ENCODE data around the gene DAB2IP. TPM values are rescaled to one million over a fixed set of nuclear protein-coding genes. Genes with fewer than 3 reads are reported as not detected.
A peak's percentile ranks its signal among the peaks of the same experiment; 100 is the strongest.

Gene DAB2IP
- total RNA-seq, 1 experiment from 2014 or later: 15.2 TPM

- peaks cover 13% of the 10 kb centered on the region for H3K4me1 ChIP-seq (ENCODE audit: insufficient read depth, low read length)
- H3K79me2 ChIP-seq (ENCODE audit: low read length): 0 out of 2 replicates have a peak, but pooled peaks cover 5% of the 10 kb centered on the region
- H3K36me3 ChIP-seq (ENCODE audit: low read depth, low read length): no peaks in the 10 kb centered on the region
- peak; percentile 60 for DNase-seq
- BruUV-seq (replicated peaks): no TSS peak
- no peaks in the 10 kb centered on the region for H4K20me1 ChIP-seq (ENCODE audit: low read length)
- H3K27ac ChIP-seq (ENCODE audit: low read length): 0 out of 2 replicates have a peak overlapping the region, but pooled peaks have one; percentile 5
- no peaks in the 10 kb centered on the region for H3K9me3 ChIP-seq (ENCODE audit: low read length)
- TF ChIP-seq CTCF (conservative IDR thresholded peaks at IDR 0.05; ENCODE audit: low read depth, low read length) (peak; percentile 67), EZH2phosphoT487 (IDR thresholded peaks at IDR 0.05; ENCODE audit: borderline replicate concordance, low read length) (no peak)
- intact Hi-C loops (cut with micrococcal nuclease): loop anchor here (5.0 kb wide), 2 partner anchors 52 to 197 kb away; no protein-coding TSS in a partner anchor
- H3K27me3 ChIP-seq (ENCODE audit: low read length): no peaks in the 10 kb centered on the region
- H3K9ac ChIP-seq (ENCODE audit: low read length): peak overlapping the region; percentile 57
- H2AFZ ChIP-seq (ENCODE audit: low read length): peak overlapping the region; percentile 83
- H3K9me2 ChIP-seq (replicated peaks; ENCODE audit: low read length): no peaks in the 10 kb centered on the region
- peak; percentile 75 for ATAC-seq
- peak overlapping the region; percentile 85 for H3K4me2 ChIP-seq (ENCODE audit: low read length)
- H3K4me3 ChIP-seq (ENCODE audit: low read length): peak overlapping the region; percentile 64
- no peaks in the 10 kb centered on the region for H3F3A ChIP-seq (ENCODE audit: low read length, unreplicated experiment)
- ChIA-PET CTCF (no interaction called here), POLR2A (ENCODE audit: unreplicated experiment) (interaction anchor here (1.1 kb wide), 1 partner anchor 219 kb away, joined by 5 read pairs; no protein-coding TSS in a partner anchor)
These were observed 92.7 kb downstream of the DAB2IP start for GRCh38 chr9:121744002-121744686.

GRCh38 chr9:121744687-121745395 lies 93.4 kb downstream of the DAB2IP start:
- Histone ChIP-seq H3K9ac (ENCODE audit: low read length) (no peak overlapping the region), H3K27ac (ENCODE audit: low read length) (no peak overlapping the region), H3K79me2 (ENCODE audit: low read length) (0 out of 2 replicates have a peak, but pooled peaks cover 5% of the 10 kb centered on the region), H3K36me3 (ENCODE audit: low read depth, low read length) (no peaks in the 10 kb centered on the region), H3K9me3 (ENCODE audit: low read length) (no peaks in the 10 kb centered on the region), H3K27me3 (ENCODE audit: low read length) (no peaks in the 10 kb centered on the region), H4K20me1 (ENCODE audit: low read length) (no peaks in the 10 kb centered on the region), H3K4me1 (ENCODE audit: insufficient read depth, low read length) (peaks cover 13% of the 10 kb centered on the region), H3K4me2 (ENCODE audit: low read length) (no peak overlapping the region), H2AFZ (ENCODE audit: low read length) (no peak overlapping the region), H3K9me2 (replicated peaks; ENCODE audit: low read length) (no peaks in the 10 kb centered on the region), H3K4me3 (ENCODE audit: low read length) (no peak overlapping the region), H3F3A (ENCODE audit: low read length, unreplicated experiment) (no peaks in the 10 kb centered on the region)
- POLR2A ChIA-PET (ENCODE audit: unreplicated experiment): interaction anchor here (1.1 kb wide), 1 partner anchor 219 kb away, joined by 5 read pairs; no protein-coding TSS in a partner anchor
- no peak for TF ChIP-seq EZH2phosphoT487 (IDR thresholded peaks at IDR 0.05; ENCODE audit: borderline replicate concordance, low read length)
- no peak for TF ChIP-seq EZH2 (IDR thresholded peaks at IDR 0.05; ENCODE audit: low read length, unreplicated experiment)
- TF ChIP-seq CTCF (conservative IDR thresholded peaks at IDR 0.05; ENCODE audit: low read depth, low read length): no peak; the same call in 1 of the 2 replicates
- no peak for ATAC-seq
- no TSS peak for BruUV-seq (replicated peaks)
- no peak for DNase-seq
- CTCF ChIA-PET: interaction anchor here (0.6 kb wide), 1 partner anchor 70 kb away, joined by 3 read pairs; no protein-coding TSS in a partner anchor
- intact Hi-C loops (cut with micrococcal nuclease): loop anchor here (5.0 kb wide), 2 partner anchors 53 to 198 kb away; no protein-coding TSS in a partner anchor

All from PC-3 (cell line).